ENCODE measurements around the gene BABAM2.
"Not testable (repeated sequence)": the region's sequence is repeated elsewhere in the genome, so short reads cannot be mapped to it uniquely, and the experiment has no call there.

The BABAM2 gene

DNA sequence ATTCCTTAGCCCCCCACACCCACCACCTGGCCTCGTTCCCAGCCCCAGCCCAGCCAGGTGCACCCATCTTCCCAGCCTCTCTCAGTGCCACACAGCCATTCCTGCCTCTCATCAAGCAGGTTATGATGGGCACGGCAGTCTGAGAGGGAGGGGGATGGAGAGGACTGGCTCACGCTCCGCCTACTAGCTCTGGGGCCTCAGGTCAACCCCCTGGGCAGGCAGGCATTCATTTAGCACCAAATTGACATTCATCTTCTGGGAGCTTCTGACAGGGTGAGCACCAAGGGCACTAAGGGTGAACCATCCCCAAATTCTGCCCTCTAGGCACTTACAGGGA is 435.9 kb downstream of the BABAM2 start:
- DNase-seq (ENCODE audit: extremely low read depth, low read depth), result no peak
- no peak for TF ChIP-seq CTCF (IDR thresholded peaks at IDR 0.05; ENCODE audit: low read depth, low read length)

DNA sequence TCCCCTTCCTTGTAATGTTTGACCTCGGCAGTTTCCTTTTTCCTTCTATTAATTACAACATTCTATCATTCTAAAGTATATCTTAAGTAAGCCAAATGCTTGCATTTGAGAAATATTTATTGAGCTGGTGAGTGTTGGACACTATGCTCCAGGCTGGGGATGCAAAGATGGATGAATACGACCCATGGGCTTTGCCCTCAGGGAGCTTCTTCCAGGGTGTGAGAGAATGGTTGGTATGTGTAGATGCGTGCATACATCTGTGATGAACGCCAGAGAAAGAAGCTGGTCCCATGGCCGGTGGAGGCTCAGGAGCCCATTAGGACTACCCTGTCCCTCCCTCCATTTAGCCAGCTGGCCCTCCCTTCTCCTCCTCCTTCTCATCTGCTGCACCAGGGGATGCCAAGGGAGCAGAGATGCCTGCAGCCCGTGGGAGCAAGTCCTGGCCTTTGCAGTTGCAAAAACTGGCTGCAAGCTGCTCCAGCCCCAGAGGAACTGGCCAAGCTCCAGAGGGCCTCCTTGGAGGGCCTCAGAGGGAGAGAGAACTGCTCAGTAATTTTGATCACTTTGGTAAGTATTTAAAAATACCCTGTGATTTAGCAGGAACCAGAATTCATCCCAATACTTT is 436.5 kb downstream of the BABAM2 start:
- DNase-seq (ENCODE audit: extremely low read depth, low read depth), result no peak
- TF ChIP-seq CTCF (IDR thresholded peaks at IDR 0.05; ENCODE audit: low read depth, low read length), result no peak

DNA sequence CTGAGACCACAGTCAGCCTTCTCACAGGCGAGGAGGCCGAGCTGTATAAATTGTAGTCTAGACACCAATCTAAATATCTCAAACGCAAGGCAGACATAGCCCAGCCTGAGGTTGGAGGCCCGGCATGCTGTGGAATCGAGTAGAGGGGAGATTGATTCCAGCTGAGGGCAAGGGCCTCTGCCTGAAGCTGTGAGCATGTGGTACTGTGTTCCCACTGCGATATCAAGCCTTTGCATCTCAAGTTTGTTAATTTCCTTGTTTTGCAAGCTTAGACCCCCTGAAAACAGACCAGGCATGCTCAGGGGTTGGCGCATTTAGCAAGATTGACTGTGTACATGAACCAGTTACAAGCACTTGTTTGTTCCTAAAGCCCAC is 437.0 kb downstream of the BABAM2 start:
- DNase-seq (ENCODE audit: extremely low read depth, low read depth), result no peak
- no peak for TF ChIP-seq CTCF (IDR thresholded peaks at IDR 0.05; ENCODE audit: low read depth, low read length)

GRCh38 chr2:28327956-28328922 is 437.7 kb downstream of the BABAM2 start:
- peak; percentile 85 for DNase-seq (ENCODE audit: extremely low read depth, low read depth)
- no peak for TF ChIP-seq CTCF (IDR thresholded peaks at IDR 0.05; ENCODE audit: low read depth, low read length)

GRCh38 chr2:28329184-28329583 is 438.7 kb downstream of the BABAM2 start:
- DNase-seq (ENCODE audit: extremely low read depth, low read depth), result no peak
- no peak for TF ChIP-seq CTCF (IDR thresholded peaks at IDR 0.05; ENCODE audit: low read depth, low read length)

DNA sequence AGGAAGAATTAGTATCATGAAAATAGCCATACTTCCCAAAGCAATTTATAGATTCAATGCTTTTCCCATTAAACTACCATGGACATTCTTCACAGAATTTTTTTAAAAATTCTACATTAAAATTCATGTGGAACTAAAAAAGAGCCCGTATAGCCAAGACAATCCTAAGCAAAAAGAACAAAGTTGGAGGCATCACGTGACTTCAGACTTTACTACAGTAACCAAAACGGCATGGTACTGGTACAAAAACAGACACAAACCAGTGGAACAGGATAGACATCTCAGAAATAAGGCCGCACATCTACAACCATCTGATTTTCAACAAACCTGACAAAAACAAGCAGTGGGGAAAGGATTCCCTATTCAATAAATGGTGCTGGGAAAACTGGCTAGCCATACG is 440.2 kb downstream of the BABAM2 start:
- DNase-seq (ENCODE audit: extremely low read depth, low read depth), result not testable (repeated sequence)

- DNase-seq (ENCODE audit: extremely low read depth, low read depth), result not testable (repeated sequence)
Observed at GRCh38 chr2:28331797-28332196, 441.3 kb downstream of the BABAM2 start.

DNA sequence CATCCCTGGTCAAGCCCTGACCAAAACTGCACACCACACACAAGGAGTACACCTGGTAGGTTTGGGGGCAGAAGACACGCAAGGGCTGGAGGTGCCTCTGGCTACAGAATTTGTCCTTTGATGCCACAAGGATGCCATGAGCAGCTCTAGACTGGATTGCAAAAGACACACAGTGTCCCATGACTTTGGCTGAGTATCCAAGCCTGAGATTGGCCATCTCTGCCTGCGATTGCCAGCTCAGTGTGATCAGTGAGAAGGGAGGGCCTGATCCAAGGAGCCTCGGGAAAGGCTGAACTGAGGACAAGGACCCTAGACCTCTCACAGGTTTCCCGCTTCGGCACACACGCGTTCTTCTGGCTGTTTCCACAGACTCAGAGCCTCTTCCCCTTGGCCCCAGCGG is 442.2 kb downstream of the BABAM2 start:
- no peak for DNase-seq (ENCODE audit: extremely low read depth, low read depth)
- TF ChIP-seq CTCF (IDR thresholded peaks at IDR 0.05; ENCODE audit: low read depth, low read length), result no peak
